ENCODE results near the gene TIGD2.

GRCh38 chr4:89121387-89122068 is 10.2 kb downstream of the TIGD2 start:
- TF ChIP-seq, protein P1, sequence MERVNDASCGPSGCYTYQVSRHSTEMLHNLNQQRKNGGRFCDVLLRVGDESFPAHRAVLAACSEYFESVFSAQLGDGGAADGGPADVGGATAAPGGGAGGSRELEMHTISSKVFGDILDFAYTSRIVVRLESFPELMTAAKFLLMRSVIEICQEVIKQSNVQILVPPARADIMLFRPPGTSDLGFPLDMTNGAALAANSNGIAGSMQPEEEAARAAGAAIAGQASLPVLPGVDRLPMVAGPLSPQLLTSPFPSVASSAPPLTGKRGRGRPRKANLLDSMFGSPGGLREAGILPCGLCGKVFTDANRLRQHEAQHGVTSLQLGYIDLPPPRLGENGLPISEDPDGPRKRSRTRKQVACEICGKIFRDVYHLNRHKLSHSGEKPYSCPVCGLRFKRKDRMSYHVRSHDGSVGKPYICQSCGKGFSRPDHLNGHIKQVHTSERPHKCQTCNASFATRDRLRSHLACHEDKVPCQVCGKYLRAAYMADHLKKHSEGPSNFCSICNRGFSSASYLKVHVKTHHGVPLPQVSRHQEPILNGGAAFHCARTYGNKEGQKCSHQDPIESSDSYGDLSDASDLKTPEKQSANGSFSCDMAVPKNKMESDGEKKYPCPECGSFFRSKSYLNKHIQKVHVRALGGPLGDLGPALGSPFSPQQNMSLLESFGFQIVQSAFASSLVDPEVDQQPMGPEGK (CRISPR knock-in tag; IDR thresholded peaks at IDR 0.05; ENCODE audit: borderline replicate concordance), result no peak
- TF ChIP-seq ZNF565 (CRISPR knock-in tag; conservative IDR thresholded peaks at IDR 0.05; ENCODE audit: low read depth), result no peak
- TF ChIP-seq CSDC2 (CRISPR knock-in tag; IDR thresholded peaks at IDR 0.05), result no peak
- TF ChIP-seq POU6F1 (CRISPR knock-in tag; IDR thresholded peaks at IDR 0.05; ENCODE audit: borderline replicate concordance, low read depth), result no peak
- TF ChIP-seq ZFP3 (CRISPR knock-in tag; IDR thresholded peaks at IDR 0.05), result no peak
- TF ChIP-seq, protein P2, sequence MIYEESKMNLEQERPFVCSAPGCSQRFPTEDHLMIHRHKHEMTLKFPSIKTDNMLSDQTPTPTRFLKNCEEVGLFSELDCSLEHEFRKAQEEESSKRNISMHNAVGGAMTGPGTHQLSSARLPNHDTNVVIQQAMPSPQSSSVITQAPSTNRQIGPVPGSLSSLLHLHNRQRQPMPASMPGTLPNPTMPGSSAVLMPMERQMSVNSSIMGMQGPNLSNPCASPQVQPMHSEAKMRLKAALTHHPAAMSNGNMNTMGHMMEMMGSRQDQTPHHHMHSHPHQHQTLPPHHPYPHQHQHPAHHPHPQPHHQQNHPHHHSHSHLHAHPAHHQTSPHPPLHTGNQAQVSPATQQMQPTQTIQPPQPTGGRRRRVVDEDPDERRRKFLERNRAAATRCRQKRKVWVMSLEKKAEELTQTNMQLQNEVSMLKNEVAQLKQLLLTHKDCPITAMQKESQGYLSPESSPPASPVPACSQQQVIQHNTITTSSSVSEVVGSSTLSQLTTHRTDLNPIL (CRISPR knock-in tag; IDR thresholded peaks at IDR 0.05; ENCODE audit: low read depth), result no peak

Data from SK-N-SH treated with all-trans-retinoic acid at 6 μM for 48 hours (cell line).